ENCODE data around the gene SENP7.
"Not testable (repeated sequence)": the region's sequence is repeated elsewhere in the genome, so short reads cannot be mapped to it uniquely, and the experiment has no call there.

DNA sequence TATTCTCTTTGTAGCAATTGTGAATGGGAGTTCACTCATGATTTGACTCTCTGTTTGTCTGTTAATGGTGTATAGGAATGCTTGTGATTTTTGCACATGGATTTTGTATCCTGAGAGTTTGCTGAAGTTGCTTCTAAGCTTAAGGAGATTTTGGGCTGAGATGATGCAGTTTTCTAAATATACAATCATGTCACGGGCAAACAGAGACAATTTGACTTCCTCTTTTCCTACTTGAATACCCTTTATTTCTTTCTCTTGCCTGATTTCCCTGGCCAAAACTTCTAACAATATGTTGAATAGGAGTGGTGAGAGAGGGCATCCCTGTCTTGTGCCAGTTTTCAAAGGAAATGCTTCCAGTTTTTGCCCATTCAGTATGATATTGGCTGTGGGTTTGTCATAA, 23.9 kb upstream of the SENP7 start:
- TF ChIP-seq, protein P1, sequence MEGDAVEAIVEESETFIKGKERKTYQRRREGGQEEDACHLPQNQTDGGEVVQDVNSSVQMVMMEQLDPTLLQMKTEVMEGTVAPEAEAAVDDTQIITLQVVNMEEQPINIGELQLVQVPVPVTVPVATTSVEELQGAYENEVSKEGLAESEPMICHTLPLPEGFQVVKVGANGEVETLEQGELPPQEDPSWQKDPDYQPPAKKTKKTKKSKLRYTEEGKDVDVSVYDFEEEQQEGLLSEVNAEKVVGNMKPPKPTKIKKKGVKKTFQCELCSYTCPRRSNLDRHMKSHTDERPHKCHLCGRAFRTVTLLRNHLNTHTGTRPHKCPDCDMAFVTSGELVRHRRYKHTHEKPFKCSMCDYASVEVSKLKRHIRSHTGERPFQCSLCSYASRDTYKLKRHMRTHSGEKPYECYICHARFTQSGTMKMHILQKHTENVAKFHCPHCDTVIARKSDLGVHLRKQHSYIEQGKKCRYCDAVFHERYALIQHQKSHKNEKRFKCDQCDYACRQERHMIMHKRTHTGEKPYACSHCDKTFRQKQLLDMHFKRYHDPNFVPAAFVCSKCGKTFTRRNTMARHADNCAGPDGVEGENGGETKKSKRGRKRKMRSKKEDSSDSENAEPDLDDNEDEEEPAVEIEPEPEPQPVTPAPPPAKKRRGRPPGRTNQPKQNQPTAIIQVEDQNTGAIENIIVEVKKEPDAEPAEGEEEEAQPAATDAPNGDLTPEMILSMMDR (IDR thresholded peaks at IDR 0.05; ENCODE audit: low read length): not testable (repeated sequence)
- TF ChIP-seq EZH2 (IDR thresholded peaks at IDR 0.05; ENCODE audit: borderline replicate concordance, low read length): not testable (repeated sequence)
